ENCODE measurements around the gene ODF2. TPM values are rescaled to one million over a fixed set of nuclear protein-coding genes. Genes with fewer than 3 reads are reported as not detected.
A peak's percentile ranks its signal among the peaks of the same experiment; 100 is the strongest.
"Not testable (repeated sequence)": the region's sequence is repeated elsewhere in the genome, so short reads cannot be mapped to it uniquely, and the experiment has no call there.

ODF2 gene
- total RNA-seq, 1 experiment from 2014 or later: 31.2 TPM

- BruUV-seq (replicated peaks): no TSS peak
Observed at GRCh38 chr9:128421482-128421996, 34.3 kb upstream of the ODF2 start.

GRCh38 chr9:128422022-128422782 lies 33.6 kb upstream of the ODF2 start:
- TSS peak; percentile 34 for BruUV-seq (replicated peaks)
- H3K9me3 ChIP-seq (ENCODE audit: low read length); H3K4me1 ChIP-seq (ENCODE audit: insufficient read depth, low read length); H3K36me3 ChIP-seq (ENCODE audit: low read depth, low read length); H2AFZ ChIP-seq (ENCODE audit: low read length); H3K9ac ChIP-seq (ENCODE audit: low read length); H3K79me2 ChIP-seq (ENCODE audit: low read length); H3K27ac ChIP-seq (ENCODE audit: low read length); DNase-seq; H3K9me2 ChIP-seq (replicated peaks; ENCODE audit: low read length); H3K4me3 ChIP-seq (ENCODE audit: low read length); H3K27me3 ChIP-seq (ENCODE audit: low read length); POLR2A ChIA-PET (ENCODE audit: unreplicated experiment); ATAC-seq; H4K20me1 ChIP-seq (ENCODE audit: low read length); intact Hi-C loops (cut with micrococcal nuclease); H3K4me2 ChIP-seq (ENCODE audit: low read length); CTCF ChIA-PET; H3F3A ChIP-seq (ENCODE audit: low read length, unreplicated experiment): not testable (repeated sequence)

More at GRCh38 chr9:128421482-128421996, 34.3 kb upstream of the ODF2 start:
- no peak overlapping the region for H2AFZ ChIP-seq (ENCODE audit: low read length)
- no peaks in the 10 kb centered on the region for H3K9me2 ChIP-seq (replicated peaks; ENCODE audit: low read length)
- no peaks in the 10 kb centered on the region for H4K20me1 ChIP-seq (ENCODE audit: low read length)
- no peak overlapping the region for H3K27ac ChIP-seq (ENCODE audit: low read length)
- no peaks in the 10 kb centered on the region for H3K27me3 ChIP-seq (ENCODE audit: low read length)
- no peaks in the 10 kb centered on the region for H3K79me2 ChIP-seq (ENCODE audit: low read length)
- peak overlapping the region; percentile 94 for H3K4me2 ChIP-seq (ENCODE audit: low read length)
- peaks cover 10% of the 10 kb centered on the region for H3K4me1 ChIP-seq (ENCODE audit: insufficient read depth, low read length)
- ChIA-PET CTCF (interaction anchor here (0.6 to 1.2 kb wide), 2 partner anchors 12 to 34 kb away, joined by 3 to 6 read pairs; partner anchors contain the start of gene ODF2), POLR2A (ENCODE audit: unreplicated experiment) (no interaction called here)
- ATAC-seq (no peak), DNase-seq (no peak)
- intact Hi-C loops (cut with micrococcal nuclease): no loop called here
- no peaks in the 10 kb centered on the region; the same call in 1 of the 2 replicates for H3K36me3 ChIP-seq (ENCODE audit: low read depth, low read length)
- H3F3A ChIP-seq (ENCODE audit: low read length, unreplicated experiment): no peaks in the 10 kb centered on the region
- H3K9me3 ChIP-seq (ENCODE audit: low read length): no peaks in the 10 kb centered on the region
- H3K9ac ChIP-seq (ENCODE audit: low read length): peak overlapping the region; percentile 57; the same call in 1 of the 2 replicates
- no peak for TF ChIP-seq EZH2phosphoT487 (IDR thresholded peaks at IDR 0.05; ENCODE audit: borderline replicate concordance, low read length)
- TF ChIP-seq CTCF (conservative IDR thresholded peaks at IDR 0.05; ENCODE audit: low read depth, low read length): no peak
- no peak for TF ChIP-seq EZH2 (IDR thresholded peaks at IDR 0.05; ENCODE audit: low read length, unreplicated experiment)
- H3K4me3 ChIP-seq (ENCODE audit: low read length): peak overlapping the region; percentile 86

- Histone ChIP-seq H4K20me1 (ENCODE audit: low read length) (no peaks in the 10 kb centered on the region), H3F3A (ENCODE audit: low read length, unreplicated experiment) (no peaks in the 10 kb centered on the region), H3K27me3 (ENCODE audit: low read length) (no peaks in the 10 kb centered on the region), H2AFZ (ENCODE audit: low read length) (no peak overlapping the region), H3K36me3 (ENCODE audit: low read depth, low read length) (no peaks in the 10 kb centered on the region; the same call in 1 of the 2 replicates), H3K4me3 (ENCODE audit: low read length) (no peak overlapping the region), H3K4me2 (ENCODE audit: low read length) (no peak overlapping the region), H3K9me2 (replicated peaks; ENCODE audit: low read length) (no peaks in the 10 kb centered on the region), H3K79me2 (ENCODE audit: low read length) (no peaks in the 10 kb centered on the region), H3K9ac (ENCODE audit: low read length) (no peak overlapping the region), H3K9me3 (ENCODE audit: low read length) (no peaks in the 10 kb centered on the region), H3K27ac (ENCODE audit: low read length) (no peak overlapping the region), H3K4me1 (ENCODE audit: insufficient read depth, low read length) (peaks cover 10% of the 10 kb centered on the region)
- no TSS peak for BruUV-seq (replicated peaks)
- intact Hi-C loops (cut with micrococcal nuclease): no loop called here
- DNase-seq: no peak
- TF ChIP-seq EZH2 (IDR thresholded peaks at IDR 0.05; ENCODE audit: low read length, unreplicated experiment) (no peak), EZH2phosphoT487 (IDR thresholded peaks at IDR 0.05; ENCODE audit: borderline replicate concordance, low read length) (no peak), CTCF (conservative IDR thresholded peaks at IDR 0.05; ENCODE audit: low read depth, low read length) (no peak)
- no peak for ATAC-seq
- CTCF ChIA-PET: no interaction called here
- POLR2A ChIA-PET (ENCODE audit: unreplicated experiment): no interaction called here
Observed at GRCh38 chr9:128422783-128423150, 33.0 kb upstream of the ODF2 start.

GRCh38 chr9:128423356-128423755 lies 32.5 kb upstream of the ODF2 start:
- H2AFZ ChIP-seq (ENCODE audit: low read length); ATAC-seq; POLR2A ChIA-PET (ENCODE audit: unreplicated experiment); H3K9me2 ChIP-seq (replicated peaks; ENCODE audit: low read length); H3K36me3 ChIP-seq (ENCODE audit: low read depth, low read length); DNase-seq; H3K9me3 ChIP-seq (ENCODE audit: low read length); H3K4me3 ChIP-seq (ENCODE audit: low read length); H4K20me1 ChIP-seq (ENCODE audit: low read length); H3K4me2 ChIP-seq (ENCODE audit: low read length); H3K27me3 ChIP-seq (ENCODE audit: low read length); H3K79me2 ChIP-seq (ENCODE audit: low read length); BruUV-seq (replicated peaks); intact Hi-C loops (cut with micrococcal nuclease); H3K4me1 ChIP-seq (ENCODE audit: insufficient read depth, low read length); H3K27ac ChIP-seq (ENCODE audit: low read length); H3K9ac ChIP-seq (ENCODE audit: low read length); H3F3A ChIP-seq (ENCODE audit: low read length, unreplicated experiment): not testable (repeated sequence)
- CTCF ChIA-PET: interaction anchor here (0.5 kb wide), 1 partner anchor 169 kb away, joined by 4 read pairs; no protein-coding TSS in a partner anchor

Data from PC-3 (cell line).